Activated B cell treated with CpG ODN at 0.5 μM for 24 hours (primary cell): ENCODE data around the gene PALLD. TPM values are rescaled to one million over a fixed set of nuclear protein-coding genes. Genes with fewer than 3 reads are reported as not detected.

Source experiments
- ATAC-seq: fragments of 200-7000 bp; cut with Tn5 transposase; one replicate; pipeline ENCODE4 v1.10.0; 2021; ENCODE audit warnings: low read depth, mild to moderate bottlenecking, moderate library complexity
- CTCF ChIA-PET: fragments of 350-600 bp; sonication (Branson Sonifier 250); formaldehyde crosslinking; loops from one replicate; lab custom pipeline; 2021; ENCODE audit warnings: antibody characterized with exemption; lab: Charles Lee
- POLR2A ChIA-PET: fragments of 350-600 bp; sonication (Branson Sonifier 250); formaldehyde crosslinking; loops from one replicate; lab custom pipeline; 2021; ENCODE audit warnings: antibody characterized with exemption; lab: Charles Lee
- DNase-seq: peaks from one replicate; pipeline ENCODE4 v3.0.0; 2022
- H3K27ac Mint-ChIP-seq: one replicate; pipeline ENCODE4 v1.8.0; 2020; ENCODE audit warnings: mixed read lengths
- H3K27me3 Mint-ChIP-seq: one replicate; pipeline ENCODE4 v1.8.0; 2021; ENCODE audit warnings: mixed read lengths
- H3K36me3 Mint-ChIP-seq: one replicate; pipeline ENCODE4 v1.8.0; 2021; ENCODE audit warnings: low read depth, mixed read lengths
- H3K4me1 Mint-ChIP-seq: one replicate; pipeline ENCODE4 v1.8.0; 2021; ENCODE audit warnings: mixed read lengths
- H3K4me3 Mint-ChIP-seq: one replicate; pipeline ENCODE4 v1.8.0; 2020; ENCODE audit warnings: mild to moderate bottlenecking, mixed read lengths
- H3K9me3 Mint-ChIP-seq: one replicate; pipeline ENCODE4 v1.8.0; 2020; ENCODE audit warnings: mixed read lengths
- intact Hi-C: fragments of 100-400 bp; cut with micrococcal nuclease; formaldehyde crosslinking; loops from one replicate; pipeline ENCODE4 v1.15.1; 2024
- total RNA-seq: library from RNA; stranded (reverse); gene quantifications from 2 replicates; pipeline ENCODE4 v1.2.3, GENCODE V29; 2022
- TF ChIP-seq, protein P1 (sequence below): fragments of 200-600 bp; IDR thresholded peaks from one replicate; pipeline ENCODE4 v1.8.0; 2022; ENCODE audit warnings: antibody characterized with exemption, mild to moderate bottlenecking

Gene PALLD
- total RNA-seq, 1 donor from 2014 or later, result 0.44 TPM

DNA sequence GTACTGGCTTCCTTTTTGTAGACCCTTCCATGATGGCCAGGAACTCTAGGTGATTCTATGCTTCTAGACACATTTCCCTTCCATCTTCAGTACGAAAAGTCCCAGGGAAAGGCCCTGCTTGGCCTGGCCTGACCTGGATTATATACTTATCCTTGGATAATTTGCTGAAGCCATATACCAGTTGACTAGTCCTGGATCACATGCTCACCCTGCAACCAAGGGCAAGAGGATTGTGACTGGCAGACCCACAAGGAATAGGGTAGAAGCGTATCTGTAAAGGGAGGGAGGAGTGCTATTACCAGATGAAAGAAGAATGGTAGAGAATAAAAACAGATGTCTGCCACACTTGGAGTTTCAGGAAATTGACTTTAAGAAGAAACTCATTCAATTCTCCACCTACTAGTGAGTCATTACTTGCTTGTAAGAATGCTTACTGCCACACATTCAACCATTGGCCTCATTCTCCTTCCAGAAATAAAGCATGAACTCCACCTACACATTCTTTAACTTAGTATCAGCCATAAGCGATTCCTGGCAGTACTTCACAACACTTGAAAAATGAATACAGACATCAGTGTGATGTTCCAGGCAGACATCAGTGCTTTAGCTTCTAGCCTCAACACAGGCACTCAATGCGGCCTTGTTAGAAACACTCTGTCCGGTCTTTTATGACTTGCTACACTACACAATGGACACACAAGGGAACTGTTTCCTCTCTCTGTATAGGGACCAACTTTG is 371.4 kb downstream of the PALLD start:
- ATAC-seq (no peak), DNase-seq (no peak)
- Mint-ChIP-seq H3K27me3 (peaks cover 9% of the 10 kb centered on the region), H3K4me3 (no peak overlapping the region), H3K36me3 (no peaks in the 10 kb centered on the region), H3K9me3 (no peaks in the 10 kb centered on the region), H3K4me1 (no peaks in the 10 kb centered on the region), H3K27ac (no peak overlapping the region)
- TF ChIP-seq, protein P1, sequence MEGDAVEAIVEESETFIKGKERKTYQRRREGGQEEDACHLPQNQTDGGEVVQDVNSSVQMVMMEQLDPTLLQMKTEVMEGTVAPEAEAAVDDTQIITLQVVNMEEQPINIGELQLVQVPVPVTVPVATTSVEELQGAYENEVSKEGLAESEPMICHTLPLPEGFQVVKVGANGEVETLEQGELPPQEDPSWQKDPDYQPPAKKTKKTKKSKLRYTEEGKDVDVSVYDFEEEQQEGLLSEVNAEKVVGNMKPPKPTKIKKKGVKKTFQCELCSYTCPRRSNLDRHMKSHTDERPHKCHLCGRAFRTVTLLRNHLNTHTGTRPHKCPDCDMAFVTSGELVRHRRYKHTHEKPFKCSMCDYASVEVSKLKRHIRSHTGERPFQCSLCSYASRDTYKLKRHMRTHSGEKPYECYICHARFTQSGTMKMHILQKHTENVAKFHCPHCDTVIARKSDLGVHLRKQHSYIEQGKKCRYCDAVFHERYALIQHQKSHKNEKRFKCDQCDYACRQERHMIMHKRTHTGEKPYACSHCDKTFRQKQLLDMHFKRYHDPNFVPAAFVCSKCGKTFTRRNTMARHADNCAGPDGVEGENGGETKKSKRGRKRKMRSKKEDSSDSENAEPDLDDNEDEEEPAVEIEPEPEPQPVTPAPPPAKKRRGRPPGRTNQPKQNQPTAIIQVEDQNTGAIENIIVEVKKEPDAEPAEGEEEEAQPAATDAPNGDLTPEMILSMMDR, result no peak
- ChIA-PET CTCF (no interaction called here), POLR2A (no interaction called here)
- intact Hi-C loops, result no loop called here

DNA sequence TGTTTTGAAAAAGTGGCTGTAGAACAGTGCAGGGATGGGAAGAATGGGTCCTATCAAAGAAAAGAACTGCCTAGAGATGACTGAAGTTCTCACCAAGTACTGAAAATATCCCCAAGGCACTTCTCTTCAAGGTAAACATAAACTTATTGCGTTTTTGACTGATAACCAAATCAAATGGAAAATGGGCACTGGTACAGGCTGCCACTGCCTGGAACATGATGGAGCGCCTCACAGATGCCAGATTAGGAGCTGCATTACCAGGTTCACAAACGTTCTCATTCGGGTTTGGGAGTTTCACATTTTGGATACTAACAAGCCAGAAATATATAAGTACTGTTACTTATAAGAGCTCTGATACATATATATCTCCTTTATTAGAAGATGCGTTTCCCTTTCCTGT is 371.9 kb downstream of the PALLD start:
- DNase-seq, result no peak
- CTCF ChIA-PET, result no interaction called here
- POLR2A ChIA-PET, result no interaction called here
- H3K4me3 Mint-ChIP-seq, result no peak overlapping the region
- intact Hi-C loops, result no loop called here
- no peak for ATAC-seq
- TF ChIP-seq, protein P1, result no peak
- H3K27ac Mint-ChIP-seq, result no peak overlapping the region
- H3K27me3 Mint-ChIP-seq, result peaks cover 12% of the 10 kb centered on the region
- no peaks in the 10 kb centered on the region for H3K9me3 Mint-ChIP-seq
- H3K36me3 Mint-ChIP-seq, result no peaks in the 10 kb centered on the region
- H3K4me1 Mint-ChIP-seq, result no peaks in the 10 kb centered on the region

DNA sequence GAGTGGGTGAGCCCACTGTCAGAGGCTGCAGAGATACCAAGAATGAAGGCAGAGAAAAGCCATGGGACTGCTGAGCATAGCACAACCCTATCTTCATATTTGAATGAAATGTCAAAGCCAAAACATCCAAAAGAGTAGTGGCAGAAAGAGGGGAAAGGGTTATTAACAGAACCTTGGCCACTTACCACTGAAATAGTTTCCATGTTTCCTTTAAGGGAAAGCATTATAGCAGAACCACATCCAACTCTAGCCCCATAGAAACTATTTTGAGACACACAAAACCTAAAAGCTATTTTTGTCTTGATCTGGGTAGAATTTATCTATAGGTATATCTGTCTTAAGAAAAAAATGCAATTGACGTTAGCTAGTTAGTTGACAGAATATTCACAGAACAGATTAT is 373.2 kb downstream of the PALLD start:
- CTCF ChIA-PET, result no interaction called here
- Mint-ChIP-seq H3K36me3 (no peaks in the 10 kb centered on the region), H3K27me3 (peaks cover 20% of the 10 kb centered on the region), H3K27ac (no peak overlapping the region), H3K4me3 (no peak overlapping the region), H3K4me1 (no peaks in the 10 kb centered on the region), H3K9me3 (no peaks in the 10 kb centered on the region)
- POLR2A ChIA-PET, result no interaction called here
- TF ChIP-seq, protein P1, result no peak
- DNase-seq (no peak), ATAC-seq (no peak)
- intact Hi-C loops, result no loop called here

DNA sequence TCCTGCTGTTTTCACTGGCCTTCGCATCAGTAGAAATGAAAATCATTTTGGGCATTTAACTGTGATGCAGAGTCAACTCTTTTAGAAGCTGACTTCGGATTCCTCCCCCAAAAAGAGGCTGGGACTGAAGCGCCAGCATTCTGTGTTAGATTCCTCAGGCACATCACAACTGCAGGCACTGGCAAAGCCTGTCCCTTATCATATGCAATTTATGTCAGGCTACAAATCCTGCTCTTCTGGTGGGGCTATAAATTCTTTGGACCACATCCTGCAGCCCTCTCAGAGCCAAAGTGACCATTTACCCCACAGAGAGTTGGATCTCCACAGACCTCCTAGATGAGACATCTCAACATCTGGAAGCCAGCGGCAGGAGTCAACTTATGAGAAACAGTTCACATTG is 374.8 kb downstream of the PALLD start:
- H3K27me3 Mint-ChIP-seq, result peaks cover 34% of the 10 kb centered on the region
- CTCF ChIA-PET, result no interaction called here
- H3K36me3 Mint-ChIP-seq, result no peaks in the 10 kb centered on the region
- H3K4me1 Mint-ChIP-seq, result no peaks in the 10 kb centered on the region
- H3K9me3 Mint-ChIP-seq, result no peaks in the 10 kb centered on the region
- no peak overlapping the region for H3K4me3 Mint-ChIP-seq
- H3K27ac Mint-ChIP-seq, result no peak overlapping the region
- intact Hi-C loops, result no loop called here
- DNase-seq, result no peak
- ATAC-seq, result no peak
- POLR2A ChIA-PET, result no interaction called here
- TF ChIP-seq, protein P1, result no peak

DNA sequence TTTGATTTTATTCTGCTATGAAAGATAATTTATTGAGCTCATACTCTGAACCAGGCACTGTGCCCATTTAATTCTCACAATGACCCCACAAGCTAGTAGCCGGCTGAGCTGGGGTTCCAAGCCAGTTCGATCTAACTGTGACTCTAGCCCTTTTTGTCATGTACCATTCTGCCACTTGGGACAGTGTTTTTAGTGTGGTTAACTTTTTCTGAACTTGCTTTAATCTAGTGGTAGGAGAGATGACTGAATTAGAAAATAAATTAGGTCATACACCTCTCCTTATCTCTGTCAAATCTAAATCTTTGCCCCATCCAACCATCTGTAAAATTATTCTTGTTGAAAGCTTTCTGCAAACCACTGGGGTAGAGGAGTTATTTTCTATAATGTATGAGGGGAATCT is 377.2 kb downstream of the PALLD start:
- ChIA-PET CTCF (no interaction called here), POLR2A (no interaction called here)
- Mint-ChIP-seq H3K27ac (no peak overlapping the region), H3K9me3 (no peaks in the 10 kb centered on the region), H3K4me3 (no peak overlapping the region), H3K27me3 (peaks cover 44% of the 10 kb centered on the region), H3K36me3 (no peaks in the 10 kb centered on the region), H3K4me1 (peaks cover 13% of the 10 kb centered on the region)
- intact Hi-C loops, result no loop called here
- no peak for ATAC-seq
- DNase-seq, result no peak
- TF ChIP-seq, protein P1, result no peak
